Body of pancreas (tissue), 4 donors: ENCODE data around the gene FAM177B. TPM values are rescaled to one million over a fixed set of nuclear protein-coding genes. Genes with fewer than 3 reads are reported as not detected.

Source experiments
- ATAC-seq: fragments of 150-250 bp; one replicate; pipeline ENCODE4 v1.9.1; 2016
- DNase-seq, 4 donors: peaks; one replicate each; pipeline ENCODE4 v3.0.0-alpha.2; 2019
- H3K27ac ChIP-seq, 4 donors: fragments of 200-600 bp; sonication (generic); 1 replicate in 3 of 4; 2 replicates in 1 of 4; pipeline versions ENCODE4 v1.5.1 to v1.6.1; 2016 to 2019; ENCODE audit warnings: mild to moderate bottlenecking in 1 of 4, mixed read lengths in 1 of 4, moderate library complexity in 1 of 4
- H3K27me3 ChIP-seq, 2 donors: fragments of 200-600 bp; sonication (generic); one replicate each; pipeline ENCODE4 v1.6.0; 2016; ENCODE audit warnings: mild to moderate bottlenecking in 1 of 2
- H3K36me3 ChIP-seq, 2 donors: fragments of 200-600 bp; sonication (generic); replicated peaks in 1 of 2; 2 replicates each; pipeline ENCODE4 v1.5.1; 2016; ENCODE audit warnings: low read depth in 2 of 2; ENCODE audit not compliant: insufficient read depth in 1 of 2
- H3K4me1 ChIP-seq: fragments of 200-600 bp; sonication (generic); one replicate; pipeline ENCODE4 v1.6.0; 2016
- H3K4me3 ChIP-seq, 2 donors: fragments of 200-600 bp; sonication (generic); 1 replicate in 1 of 2; 2 replicates in 1 of 2; pipeline ENCODE4 v1.5.1; 2016 to 2019
- H3K9me3 ChIP-seq, 3 donors: fragments of 200-600 bp; sonication (generic); 1 replicate in 2 of 3; 2 replicates in 1 of 3; pipeline ENCODE4 v1.5.1; 2016
- POLR2A ChIP-seq, 3 donors: fragments of 450-650 bp; IDR thresholded peaks; one replicate each; pipeline ENCODE4 v1.6.1; 2016; ENCODE audit warnings: antibody characterized with exemption in 3 of 3, mild to moderate bottlenecking in 2 of 3
- WGBS, 2 donors: methylation state at CpG; one replicate each; pipeline ENCODE4 v1.1.5; 2017; 5-methylcytosine and 5-hydroxymethylcytosine counted together
- intact Hi-C: fragments of 100-400 bp; cut with DNase I; formaldehyde crosslinking; loops from one replicate; pipeline ENCODE4 v1.15.1; 2023
- total RNA-seq, 2 donors: library from RNA; depleted of rRNA; stranded (reverse); fragments of >200 nt; gene quantifications; one replicate each; pipeline ENCODE4 v1.1.0, GENCODE V29; 2016
- TF ChIP-seq, protein P1 (sequence below), 7 experiments: fragments of 450-650 bp in 4 of 7; fragments of 200-600 bp in 3 of 7; sonication (generic) in 3 of 7; IDR thresholded peaks; one replicate each; pipeline ENCODE4 v1.5.1; 2016 to 2019; ENCODE audit warnings: antibody characterized with exemption in 7 of 7

The FAM177B gene
- total RNA-seq, 2 donors from 2014 or later, result 3.4 TPM; not detected in 1

GRCh38 chr1:222788402-222789156 is 51.6 kb downstream of the FAM177B start:
- Histone ChIP-seq H3K36me3 (no peaks in the 10 kb centered on the region), H3K9me3 (no peaks in the 10 kb centered on the region), H3K4me3 (no peak overlapping the region), H3K27ac (no peak overlapping the region), H3K4me1 (peaks cover 6% of the 10 kb centered on the region), H3K27me3 (no peaks in the 10 kb centered on the region)
- TF ChIP-seq POLR2A (IDR thresholded peaks at IDR 0.05), result no peak
- TF ChIP-seq, protein P1, sequence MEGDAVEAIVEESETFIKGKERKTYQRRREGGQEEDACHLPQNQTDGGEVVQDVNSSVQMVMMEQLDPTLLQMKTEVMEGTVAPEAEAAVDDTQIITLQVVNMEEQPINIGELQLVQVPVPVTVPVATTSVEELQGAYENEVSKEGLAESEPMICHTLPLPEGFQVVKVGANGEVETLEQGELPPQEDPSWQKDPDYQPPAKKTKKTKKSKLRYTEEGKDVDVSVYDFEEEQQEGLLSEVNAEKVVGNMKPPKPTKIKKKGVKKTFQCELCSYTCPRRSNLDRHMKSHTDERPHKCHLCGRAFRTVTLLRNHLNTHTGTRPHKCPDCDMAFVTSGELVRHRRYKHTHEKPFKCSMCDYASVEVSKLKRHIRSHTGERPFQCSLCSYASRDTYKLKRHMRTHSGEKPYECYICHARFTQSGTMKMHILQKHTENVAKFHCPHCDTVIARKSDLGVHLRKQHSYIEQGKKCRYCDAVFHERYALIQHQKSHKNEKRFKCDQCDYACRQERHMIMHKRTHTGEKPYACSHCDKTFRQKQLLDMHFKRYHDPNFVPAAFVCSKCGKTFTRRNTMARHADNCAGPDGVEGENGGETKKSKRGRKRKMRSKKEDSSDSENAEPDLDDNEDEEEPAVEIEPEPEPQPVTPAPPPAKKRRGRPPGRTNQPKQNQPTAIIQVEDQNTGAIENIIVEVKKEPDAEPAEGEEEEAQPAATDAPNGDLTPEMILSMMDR (IDR thresholded peaks at IDR 0.05), result no peak
- ATAC-seq (no peak), DNase-seq (no peak)
- intact Hi-C loops, result no loop called here
- WGBS, 2 donors, result 69 to 70% methylated on average over 3 of the region's 3 CpGs

GRCh38 chr1:222790115-222790514 is 53.1 kb downstream of the FAM177B start:
- H3K27ac ChIP-seq, result no peak overlapping the region
- H3K4me1 ChIP-seq, result peaks cover 6% of the 10 kb centered on the region
- no peaks in the 10 kb centered on the region for H3K27me3 ChIP-seq
- H3K9me3 ChIP-seq, result no peaks in the 10 kb centered on the region
- intact Hi-C loops, result loop anchor here (5.0 to 10.0 kb wide), 2 partner anchors 292 to 335 kb away; no protein-coding TSS in a partner anchor
- no peaks in the 10 kb centered on the region for H3K36me3 ChIP-seq
- ATAC-seq, result no peak
- 80 to 85% methylated on average over 2 of the region's 2 CpGs for WGBS, 2 donors
- DNase-seq, result no peak
- no peak overlapping the region for H3K4me3 ChIP-seq
- TF ChIP-seq POLR2A (IDR thresholded peaks at IDR 0.05), result no peak
- TF ChIP-seq, protein P1 (IDR thresholded peaks at IDR 0.05), result no peak

DNA sequence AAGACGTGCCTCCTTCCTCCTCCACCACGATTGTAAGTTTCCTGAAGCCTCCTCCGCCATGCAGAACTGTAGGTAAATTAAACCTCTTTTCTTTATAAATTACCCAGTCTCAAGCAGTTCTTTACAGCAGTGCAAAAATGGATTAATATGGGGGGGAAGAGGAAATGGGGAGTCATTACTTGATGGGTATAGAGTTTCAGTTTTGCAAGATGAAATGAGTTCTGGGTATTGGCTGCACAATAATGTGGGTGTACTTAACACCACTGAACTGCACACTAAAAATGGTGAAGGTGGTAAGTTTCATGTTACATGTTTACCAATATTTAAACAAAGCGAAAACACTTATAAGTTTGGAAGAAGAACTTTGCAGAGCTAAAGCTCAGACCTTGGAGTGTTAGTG is 53.5 kb downstream of the FAM177B start:
- no peak overlapping the region for H3K4me3 ChIP-seq
- TF ChIP-seq POLR2A (IDR thresholded peaks at IDR 0.05), result no peak
- TF ChIP-seq, protein P1 (IDR thresholded peaks at IDR 0.05), result no peak
- no peaks in the 10 kb centered on the region for H3K27me3 ChIP-seq
- intact Hi-C loops, result loop anchor here (5.0 to 10.0 kb wide), 2 partner anchors 292 to 334 kb away; no protein-coding TSS in a partner anchor
- no peaks in the 10 kb centered on the region for H3K36me3 ChIP-seq
- WGBS, 2 donors, result 75 to 84% methylated on average over 4 of the region's 4 CpGs
- ATAC-seq (no peak), DNase-seq (no peak)
- H3K9me3 ChIP-seq, result no peaks in the 10 kb centered on the region
- no peak overlapping the region for H3K27ac ChIP-seq
- H3K4me1 ChIP-seq, result peaks cover 6% of the 10 kb centered on the region

DNA sequence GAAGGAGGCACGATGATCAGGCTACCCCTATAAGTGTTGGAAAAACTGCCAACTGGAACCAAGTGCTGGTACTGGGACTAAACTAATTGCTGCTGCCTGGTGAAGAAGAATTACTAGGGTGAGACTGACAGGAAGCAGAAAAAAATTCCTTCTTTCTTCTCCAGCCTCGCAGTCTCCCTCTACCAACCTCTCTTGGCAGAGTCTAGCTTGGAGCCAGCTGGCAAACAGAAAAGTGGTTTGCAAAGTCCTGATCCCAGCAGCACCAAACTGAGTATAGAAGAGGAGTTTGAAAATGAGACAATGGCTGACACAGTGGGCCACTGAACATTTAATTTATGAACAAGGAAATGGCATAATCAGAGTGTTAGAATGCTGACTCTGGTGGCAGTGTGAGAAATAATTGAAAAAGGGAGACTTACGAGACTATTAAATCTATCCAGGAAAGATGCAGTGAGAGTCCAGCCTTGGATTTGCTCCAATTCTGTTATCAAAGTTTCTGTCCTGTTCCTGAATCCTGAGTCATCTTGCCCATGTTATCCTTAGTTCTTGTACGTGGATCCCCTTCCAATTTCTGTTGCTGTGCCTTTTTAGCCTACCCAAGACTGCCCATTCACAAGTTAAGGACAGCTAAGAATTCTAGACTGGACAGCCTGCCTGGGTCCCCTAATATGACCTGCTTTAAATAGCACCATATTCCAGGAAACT is 54.2 kb downstream of the FAM177B start:
- Histone ChIP-seq H3K4me3 (no peak overlapping the region), H3K36me3 (no peaks in the 10 kb centered on the region), H3K27me3 (no peaks in the 10 kb centered on the region), H3K4me1 (peaks cover 5% of the 10 kb centered on the region), H3K9me3 (no peaks in the 10 kb centered on the region), H3K27ac (no peak overlapping the region)
- TF ChIP-seq, protein P1 (IDR thresholded peaks at IDR 0.05), result no peak
- TF ChIP-seq POLR2A (IDR thresholded peaks at IDR 0.05), result no peak
- intact Hi-C loops, result loop anchor here (5.0 to 10.0 kb wide), 2 partner anchors 291 to 334 kb away; no protein-coding TSS in a partner anchor
- 49 to 55% methylated on average over 4 of the region's 4 CpGs for WGBS, 2 donors
- no peak for DNase-seq
- no peak for ATAC-seq
